GM06990 (cell line): ENCODE results near the gene BCO1.

ENCODE experiments used
- DNase-seq: peaks from one replicate; pipeline ENCODE4 v3.0.0-alpha.2; 2011; ENCODE audit not compliant: insufficient read length; ENCODE audit errors: extremely low read depth
- H3K27me3 ChIP-seq: replicated peaks from 2 replicates; pipeline ENCODE4 v1.6.0; 2011; ENCODE audit warnings: low read length; ENCODE audit not compliant: control insufficient read depth, insufficient read depth
- H3K36me3 ChIP-seq: 2 replicates; pipeline ENCODE4 v1.5.1; 2011; ENCODE audit warnings: low read length; ENCODE audit not compliant: control insufficient read depth, insufficient read depth
- H3K4me3 ChIP-seq: replicated peaks from 2 replicates; pipeline ENCODE4 v1.5.1; 2011; ENCODE audit warnings: low read depth, mild to moderate bottlenecking, control low read depth, low read length
- CTCF ChIP-seq: IDR thresholded peaks from 2 replicates; pipeline ENCODE4 v1.5.1; 2011; ENCODE audit warnings: low read length, control low read depth, mild to moderate bottlenecking, inconsistent platforms; ENCODE audit not compliant: insufficient read depth, poor library complexity, severe bottlenecking

BCO1 gene

DNA sequence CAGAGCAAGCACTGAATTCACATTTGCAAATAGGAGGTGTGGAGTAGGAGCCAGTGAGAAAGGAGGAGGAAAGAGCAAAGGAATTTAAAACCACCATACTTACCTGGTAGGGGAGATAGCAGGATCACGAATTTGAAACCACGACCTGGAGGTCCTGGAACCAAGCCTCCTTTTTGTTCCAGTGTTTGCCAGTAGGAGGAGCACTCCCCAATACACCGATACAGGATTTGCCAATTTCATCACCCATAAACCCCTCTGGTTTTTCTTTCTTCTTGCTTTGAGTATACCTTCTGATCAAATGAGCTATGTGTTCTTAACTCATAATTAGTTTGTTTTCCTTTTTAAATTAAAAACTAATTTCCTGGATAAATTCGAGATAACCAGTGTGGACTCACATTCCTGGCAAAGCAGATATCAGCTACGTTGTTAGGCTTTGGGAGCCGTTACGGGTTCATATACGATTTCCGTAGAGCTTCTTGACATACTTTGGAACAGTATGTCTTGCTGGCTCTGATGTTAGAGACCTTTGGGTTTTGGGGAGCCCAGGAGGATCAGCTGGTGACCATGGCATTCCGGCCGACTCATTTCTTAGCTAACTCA lies 22.7 kb downstream of the BCO1 start:
- peak; percentile 66 for TF ChIP-seq CTCF
- Histone ChIP-seq H3K36me3 (no peaks in the 10 kb centered on the region), H3K27me3 (no peaks in the 10 kb centered on the region), H3K4me3 (no peak overlapping the region)
- no peak for DNase-seq

DNA sequence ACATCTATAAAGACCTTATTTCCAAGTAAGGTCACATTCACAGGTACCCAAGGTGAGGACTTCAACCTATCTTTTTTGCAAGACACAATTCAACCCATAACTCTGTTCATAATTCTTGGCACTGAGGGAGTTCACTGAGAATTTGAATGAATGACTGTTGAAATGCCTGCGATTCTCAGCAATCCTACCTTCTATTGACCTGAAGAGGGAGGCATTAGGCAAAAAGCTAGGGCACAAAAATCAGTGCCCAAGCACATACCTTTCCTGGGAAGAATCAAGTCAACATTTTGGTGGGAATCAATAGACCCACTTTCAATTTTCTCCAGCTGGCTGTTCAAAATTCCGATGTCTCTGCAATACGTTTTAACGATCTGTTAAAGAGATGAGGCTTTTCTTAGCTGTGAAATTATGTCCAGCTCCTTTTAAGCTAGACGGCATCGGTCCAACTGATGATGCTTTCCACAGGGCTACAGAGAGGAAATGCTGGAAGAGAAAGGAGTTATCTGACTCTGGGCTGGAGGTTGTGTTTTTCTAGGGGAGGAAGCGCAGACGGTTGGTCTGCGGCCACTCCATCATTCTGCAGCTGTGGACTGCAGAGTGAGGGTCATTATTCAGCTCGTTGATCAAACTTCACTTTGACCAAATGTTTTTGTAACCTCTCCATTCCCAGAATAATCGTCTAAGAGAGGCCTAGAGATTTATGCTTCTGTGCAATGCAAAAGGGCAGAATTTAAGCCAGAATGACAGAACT lies 25.2 kb downstream of the BCO1 start:
- Histone ChIP-seq H3K4me3 (no peak overlapping the region), H3K27me3 (no peaks in the 10 kb centered on the region), H3K36me3 (no peaks in the 10 kb centered on the region)
- DNase-seq, result no peak
- peak; percentile 6 for TF ChIP-seq CTCF

DNA sequence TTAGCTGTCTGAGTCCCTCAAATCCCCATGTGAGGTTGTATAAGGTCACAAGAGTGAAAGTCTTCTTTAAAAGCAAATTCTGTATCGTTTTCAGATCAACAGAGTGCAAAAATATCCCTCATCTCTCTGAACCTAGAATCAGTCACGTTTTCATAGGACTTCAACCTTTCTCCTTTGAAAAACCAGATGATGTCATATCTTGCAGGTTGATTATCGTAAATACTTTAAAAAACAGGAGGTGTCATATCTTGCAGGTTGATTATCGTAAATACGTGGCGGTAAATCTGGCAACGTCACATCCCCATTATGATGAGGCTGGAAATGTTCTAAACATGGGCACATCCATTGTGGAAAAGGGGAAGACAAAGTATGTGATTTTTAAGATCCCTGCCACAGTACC lies 25.9 kb downstream of the BCO1 start:
- no peak for TF ChIP-seq CTCF
- H3K36me3 ChIP-seq, result no peaks in the 10 kb centered on the region
- no peak overlapping the region for H3K4me3 ChIP-seq
- DNase-seq, result no peak
- H3K27me3 ChIP-seq, result no peaks in the 10 kb centered on the region

DNA sequence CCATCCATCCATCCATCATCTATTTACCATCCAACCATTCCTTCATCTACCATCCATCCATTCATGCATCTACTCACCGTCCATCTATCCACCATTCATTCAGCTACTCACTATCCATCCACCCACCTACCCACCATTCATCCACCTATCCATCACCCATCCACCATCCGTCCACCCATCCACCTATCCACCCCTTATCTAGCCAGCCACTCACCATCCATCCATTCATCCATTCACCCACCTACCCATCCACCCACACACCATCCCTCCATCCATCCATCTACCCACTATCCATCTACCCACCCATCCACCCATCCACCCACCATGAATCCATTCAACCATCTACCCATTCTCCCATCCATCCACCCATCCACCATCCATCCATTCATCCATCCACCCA lies 26.6 kb downstream of the BCO1 start:
- no peaks in the 10 kb centered on the region for H3K36me3 ChIP-seq
- no peaks in the 10 kb centered on the region for H3K27me3 ChIP-seq
- DNase-seq, result no peak
- no peak overlapping the region for H3K4me3 ChIP-seq
- no peak for TF ChIP-seq CTCF

GRCh38 chr16:81265658-81266451 lies 27.4 kb downstream of the BCO1 start:
- Histone ChIP-seq H3K27me3 (no peaks in the 10 kb centered on the region), H3K4me3 (no peak overlapping the region), H3K36me3 (no peaks in the 10 kb centered on the region)
- DNase-seq, result no peak
- no peak for TF ChIP-seq CTCF
